A673 (cell line): ENCODE measurements around the gene DOCK6.
"Not testable (repeated sequence)": the region's sequence is repeated elsewhere in the genome, so short reads cannot be mapped to it uniquely, and the experiment has no call there.

Experiments
- CTCF ChIP-seq: fragments of 300-800, 200-600 bp; sonication (generic); conservative IDR thresholded peaks from 2 replicates; pipeline ENCODE4 v1.5.1; 2017; ENCODE audit warnings: low read depth, mild to moderate bottlenecking, antibody characterized with exemption, low read length, moderate library complexity, mixed read lengths
- EZH2 ChIP-seq: fragments of 200-600 bp; sonication (generic); IDR thresholded peaks from 2 replicates; pipeline ENCODE4 v1.6.1; 2017; ENCODE audit warnings: borderline replicate concordance, low read depth, mild to moderate bottlenecking, mixed read lengths, antibody characterized with exemption, low read length; ENCODE audit not compliant: poor library complexity, severe bottlenecking

GRCh38 chr19:11160440-11160768, 101.9 kb downstream of the DOCK6 start:
- TF ChIP-seq CTCF, EZH2: not testable (repeated sequence)
